Measurements from ENCODE around the gene ACP6. TPM values are rescaled to one million over a fixed set of nuclear protein-coding genes. Genes with fewer than 3 reads are reported as not detected.
"Not testable (repeated sequence)": the region's sequence is repeated elsewhere in the genome, so short reads cannot be mapped to it uniquely, and the experiment has no call there.

ACP6 gene
- total RNA-seq = 10 to 100 TPM; 11.2 to 16.8 TPM

DNA sequence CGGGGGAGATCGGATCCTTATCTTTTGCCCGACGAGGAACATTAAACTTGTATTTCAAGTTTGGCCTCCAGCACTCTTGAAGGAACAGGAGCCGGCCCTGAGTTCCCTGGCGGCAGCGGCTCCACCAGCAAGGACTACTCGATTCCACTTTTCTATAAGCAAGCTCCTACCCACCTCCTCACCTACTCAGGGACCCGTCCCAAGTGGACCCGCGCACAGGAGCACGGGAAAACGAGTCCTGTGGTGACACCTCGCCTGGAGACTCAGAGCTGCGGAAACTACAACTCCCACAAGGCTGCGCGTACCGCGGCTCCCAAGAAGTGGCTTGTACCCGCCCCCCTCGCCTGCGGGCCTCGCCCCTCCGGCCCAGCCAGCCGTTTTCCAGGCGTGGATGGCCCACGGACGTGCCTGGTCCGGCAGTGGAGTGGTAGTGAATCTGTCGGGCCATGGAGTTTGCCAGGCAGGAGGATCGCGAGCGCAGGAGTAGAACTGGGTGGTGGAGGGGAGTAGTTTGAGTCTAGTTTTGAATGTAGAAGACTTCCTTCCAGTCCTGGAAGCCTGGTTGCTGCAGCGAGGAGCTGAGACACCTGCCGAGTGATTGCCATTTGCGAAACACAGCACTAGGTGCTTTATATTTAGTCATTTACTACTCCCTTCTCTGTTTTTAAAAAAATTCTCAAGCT, at the start of gene ACP6:
ACP6 (minus strand) TSS at position 206 of the 683 bp plus-strand sequence. CDS start 476 bp downstream, outside the sequence.
- Mint-ChIP-seq H3K4me3 (peak within 1 kb of the TSS; percentile 91), H3K9me3 (no peaks in the 10 kb centered on the region), H3K27me3 (no peaks in the 10 kb centered on the region), H3K4me1 (peaks cover 22% of the 10 kb centered on the region), H3K36me3 (peaks cover 1% of the 10 kb centered on the region), H3K27ac (peak within 1 kb of the TSS; percentile 88)
- peak; percentile 87 for DNase-seq

- Mint-ChIP-seq H3K4me1 (peaks cover 2% of the 10 kb centered on the region), H3K9me3 (peaks cover 1% of the 10 kb centered on the region), H3K4me3 (no peak overlapping the region), H3K27me3 (peaks cover 30% of the 10 kb centered on the region), H3K27ac (no peak overlapping the region), H3K36me3 (no peaks in the 10 kb centered on the region)
- DNase-seq = no peak
Measured at GRCh38 chr1:147719711-147720225, 49.4 kb upstream of the ACP6 start.

GRCh38 chr1:147719029-147719698, 48.8 kb upstream of the ACP6 start:
- Mint-ChIP-seq H3K9me3 (peaks cover 1% of the 10 kb centered on the region), H3K27me3 (peaks cover 35% of the 10 kb centered on the region), H3K4me3 (no peak overlapping the region), H3K27ac (no peak overlapping the region), H3K4me1 (peaks cover 2% of the 10 kb centered on the region), H3K36me3 (no peaks in the 10 kb centered on the region)
- DNase-seq = no peak

DNA sequence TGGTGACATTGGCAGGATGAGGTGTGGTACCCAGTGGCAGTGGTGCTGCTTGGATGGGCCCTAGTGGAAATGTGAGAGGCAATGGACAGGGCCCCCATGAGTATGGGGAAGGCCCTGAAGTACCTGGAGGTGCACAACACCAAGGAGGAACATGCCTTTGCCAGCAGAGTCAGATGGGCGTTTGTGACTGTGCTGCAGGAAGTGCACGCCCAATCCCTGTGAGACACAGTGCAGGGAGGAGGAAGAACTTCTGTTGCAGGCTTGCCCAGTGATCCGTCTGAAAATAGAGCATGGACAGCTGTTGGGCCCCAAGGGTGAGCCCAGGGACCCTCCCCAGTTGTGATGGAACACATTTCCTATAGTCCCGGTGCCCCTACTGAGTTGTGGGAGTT, 47.4 kb upstream of the ACP6 start:
- no peak overlapping the region for H3K27ac Mint-ChIP-seq
- H3K27me3 Mint-ChIP-seq = peaks cover 29% of the 10 kb centered on the region
- no peak for DNase-seq
- no peak overlapping the region for H3K4me3 Mint-ChIP-seq
- H3K4me1 Mint-ChIP-seq = no peaks in the 10 kb centered on the region
- peaks cover 1% of the 10 kb centered on the region for H3K9me3 Mint-ChIP-seq
- H3K36me3 Mint-ChIP-seq = no peaks in the 10 kb centered on the region

DNA sequence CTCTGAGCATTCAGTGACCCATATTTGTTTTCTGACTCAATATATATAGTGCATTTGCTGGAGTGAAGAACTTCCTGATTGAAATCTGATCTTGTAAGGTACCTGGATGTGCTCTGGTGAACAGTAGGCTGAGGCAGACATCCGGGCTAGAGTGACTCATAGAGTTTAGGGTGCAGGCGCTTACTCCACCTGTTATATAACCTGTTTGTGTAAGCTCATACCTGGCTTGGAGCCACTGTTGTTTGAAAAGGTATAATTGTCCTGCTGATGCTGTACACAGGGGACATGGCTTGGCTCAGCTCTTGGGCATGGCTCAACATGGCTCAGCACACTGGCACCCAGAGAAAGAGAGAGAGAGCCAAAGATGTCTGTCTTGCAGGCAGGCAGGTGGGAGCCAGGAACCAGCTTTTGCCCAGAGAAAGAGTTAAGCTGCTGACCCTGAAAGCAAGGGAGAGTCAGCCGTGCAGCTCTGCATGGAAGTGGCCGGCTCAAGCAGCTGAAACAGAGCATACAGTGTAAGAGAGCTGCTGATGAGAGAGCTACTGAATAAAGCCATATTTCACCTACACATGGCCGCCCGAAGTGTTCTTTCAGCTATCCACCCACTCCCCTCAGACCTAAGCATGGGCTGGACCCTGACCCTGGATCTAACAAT, 46.9 kb upstream of the ACP6 start:
- Mint-ChIP-seq H3K9me3 (peaks cover 1% of the 10 kb centered on the region), H3K4me3 (no peak overlapping the region), H3K27me3 (peaks cover 31% of the 10 kb centered on the region), H3K27ac (no peak overlapping the region), H3K36me3 (no peaks in the 10 kb centered on the region), H3K4me1 (no peaks in the 10 kb centered on the region)
- no peak for DNase-seq

DNA sequence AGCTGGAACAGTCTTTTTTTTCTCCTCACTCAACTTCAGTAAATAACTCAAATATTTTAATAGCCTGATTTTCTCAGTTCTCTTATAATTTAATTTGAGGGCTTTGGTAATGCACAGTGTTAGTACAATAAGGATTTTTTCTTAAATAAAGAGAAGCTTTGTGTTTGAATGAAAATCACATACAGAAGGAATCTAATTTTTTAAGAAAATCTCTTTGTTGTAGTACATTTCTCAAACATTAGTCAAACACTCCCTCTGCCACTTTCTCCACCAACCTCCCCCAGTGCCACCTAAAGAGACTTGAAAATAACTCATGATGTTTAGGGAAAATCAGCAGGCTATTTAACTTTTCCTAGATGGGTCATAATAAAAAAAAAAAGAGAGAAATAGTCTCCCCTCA, 42.3 kb upstream of the ACP6 start:
- H3K27ac Mint-ChIP-seq = no peak overlapping the region

GRCh38 chr1:147700042-147701006, 30.0 kb upstream of the ACP6 start:
- peak; percentile 52 for DNase-seq
- peaks cover 13% of the 10 kb centered on the region for H3K27me3 Mint-ChIP-seq
- peaks cover 6% of the 10 kb centered on the region for H3K4me1 Mint-ChIP-seq
- H3K36me3 Mint-ChIP-seq = no peaks in the 10 kb centered on the region
- H3K9me3 Mint-ChIP-seq = no peaks in the 10 kb centered on the region
- H3K4me3 Mint-ChIP-seq = no peak overlapping the region
- no peak overlapping the region for H3K27ac Mint-ChIP-seq

More for the DNA sequence above, 42.3 kb upstream of the ACP6 start:
- Mint-ChIP-seq H3K4me3 (no peak overlapping the region), H3K27me3 (peaks cover 25% of the 10 kb centered on the region), H3K4me1 (no peaks in the 10 kb centered on the region), H3K36me3 (no peaks in the 10 kb centered on the region), H3K9me3 (no peaks in the 10 kb centered on the region)
- DNase-seq = no peak

GRCh38 chr1:147699686-147700041, 29.3 kb upstream of the ACP6 start:
- Mint-ChIP-seq H3K4me3 (no peak overlapping the region), H3K27ac (no peak overlapping the region), H3K36me3 (no peaks in the 10 kb centered on the region), H3K9me3 (no peaks in the 10 kb centered on the region), H3K4me1 (peaks cover 6% of the 10 kb centered on the region), H3K27me3 (peaks cover 14% of the 10 kb centered on the region)
- no peak for DNase-seq

DNA sequence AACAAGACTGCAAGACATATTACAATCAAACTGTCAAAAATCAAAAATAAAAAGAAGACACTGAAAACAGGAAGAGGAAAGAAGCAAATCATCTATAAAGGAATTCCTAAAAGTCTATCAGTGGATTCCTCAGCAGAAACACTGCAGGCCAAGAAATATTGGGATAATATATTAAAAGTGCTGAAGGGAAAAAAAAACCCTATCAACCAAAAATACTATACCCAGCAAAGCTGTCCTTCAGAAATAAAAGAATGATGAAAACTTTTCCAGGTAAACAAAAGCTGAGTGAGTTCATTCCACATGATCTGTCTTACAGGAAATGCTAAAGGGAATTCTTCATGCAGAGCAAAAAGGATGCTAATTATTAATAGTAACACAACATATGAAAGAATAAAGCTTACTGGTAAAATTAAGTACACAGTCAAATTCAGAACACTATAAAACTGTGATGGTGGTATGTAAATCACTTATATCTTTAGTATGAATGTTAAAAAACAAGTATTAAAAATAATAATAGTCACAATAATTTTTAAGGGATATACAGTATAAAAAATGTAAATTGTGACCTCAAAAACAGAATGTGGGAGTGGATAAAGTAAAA, 12.9 kb upstream of the ACP6 start:
- Mint-ChIP-seq H3K27ac (no peak overlapping the region), H3K4me3 (no peak overlapping the region), H3K9me3 (peaks cover 21% of the 10 kb centered on the region), H3K36me3 (peaks cover 7% of the 10 kb centered on the region), H3K27me3 (peaks cover 6% of the 10 kb centered on the region), H3K4me1 (no peaks in the 10 kb centered on the region)
- DNase-seq = no peak

DNA sequence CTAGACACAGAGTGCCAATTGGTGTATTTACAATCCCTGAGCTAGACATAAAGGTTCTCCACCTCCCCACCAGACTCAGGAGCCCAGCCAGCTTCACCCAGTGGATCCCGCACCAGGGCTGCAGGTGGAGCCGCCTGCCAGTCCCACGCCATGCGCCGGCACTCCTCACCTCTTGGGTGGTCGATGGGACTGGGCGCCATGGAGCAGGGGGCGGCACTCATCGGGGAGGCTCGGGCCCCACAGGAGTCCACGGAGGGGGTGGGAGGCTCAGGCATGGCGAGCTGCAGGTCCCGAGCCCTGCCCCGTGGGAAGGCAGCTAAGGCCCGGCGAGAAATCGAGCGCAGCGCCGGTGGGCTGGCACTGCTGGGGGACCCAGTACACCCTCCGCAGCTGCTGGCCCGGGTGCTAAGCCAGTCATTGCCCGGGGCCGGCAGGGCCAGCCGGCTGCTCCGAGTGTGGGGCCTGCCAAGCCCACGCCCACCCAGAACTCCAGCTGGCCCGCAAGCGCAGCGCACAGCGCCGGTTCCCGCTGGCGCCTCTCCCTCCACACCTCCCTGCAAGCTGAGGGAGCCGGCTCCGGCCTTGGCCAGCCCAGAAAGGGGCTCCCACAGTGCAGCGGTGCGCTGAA, 10.4 kb upstream of the ACP6 start:
- H3K9me3 Mint-ChIP-seq = peaks cover 23% of the 10 kb centered on the region
- H3K36me3 Mint-ChIP-seq, DNase-seq, H3K4me1 Mint-ChIP-seq, H3K4me3 Mint-ChIP-seq, H3K27ac Mint-ChIP-seq, H3K27me3 Mint-ChIP-seq: not testable (repeated sequence)

GRCh38 chr1:147677681-147678080, 7.4 kb upstream of the ACP6 start:
- H3K9me3 Mint-ChIP-seq = peaks cover 15% of the 10 kb centered on the region
- not testable (repeated sequence) for H3K4me1 Mint-ChIP-seq, H3K4me3 Mint-ChIP-seq, H3K27ac Mint-ChIP-seq, H3K27me3 Mint-ChIP-seq, H3K36me3 Mint-ChIP-seq, DNase-seq

DNA sequence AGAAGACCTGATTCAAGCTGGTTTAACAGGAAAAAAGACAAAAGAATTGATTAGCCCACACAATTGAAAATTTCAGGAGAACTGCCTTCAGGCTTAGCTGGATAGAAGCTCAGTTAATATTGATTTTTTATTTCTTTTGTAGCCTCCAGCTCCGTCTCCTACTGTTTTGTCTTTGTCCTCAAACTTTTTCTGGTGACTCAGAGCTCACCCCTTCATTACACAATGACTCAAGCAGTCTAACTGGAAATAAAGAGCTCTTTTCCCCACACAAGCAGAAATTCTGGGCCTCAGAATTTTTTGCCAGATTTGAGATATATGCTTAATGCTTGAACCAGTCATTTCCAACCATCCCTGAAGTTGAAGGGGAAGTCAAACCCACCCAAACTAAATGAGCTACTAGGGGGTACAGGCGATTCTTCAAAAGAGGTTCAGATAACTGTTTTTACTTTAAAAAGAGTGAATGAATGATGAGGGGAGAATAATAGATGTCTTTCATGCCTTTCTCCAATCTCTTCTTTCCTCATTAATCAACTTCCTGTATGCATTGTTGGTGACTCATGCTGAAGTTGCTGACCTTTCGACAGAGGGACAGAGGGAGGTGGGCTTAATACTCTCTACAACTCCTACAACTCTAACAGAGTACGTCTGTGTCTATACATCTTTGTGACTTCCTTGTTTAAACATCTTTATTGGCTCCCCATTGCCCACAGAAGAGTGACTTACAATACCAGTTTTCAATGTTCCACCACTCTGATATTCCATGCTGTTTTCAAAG, 6.2 kb upstream of the ACP6 start:
- H3K4me3 Mint-ChIP-seq = no peak overlapping the region
- no peaks in the 10 kb centered on the region for H3K4me1 Mint-ChIP-seq
- H3K27ac Mint-ChIP-seq = no peak overlapping the region
- peaks cover 10% of the 10 kb centered on the region for H3K9me3 Mint-ChIP-seq
- H3K27me3 Mint-ChIP-seq = no peaks in the 10 kb centered on the region
- no peak for DNase-seq
- no peaks in the 10 kb centered on the region for H3K36me3 Mint-ChIP-seq

- H3K27ac Mint-ChIP-seq = no peak overlapping the region
Measured at GRCh38 chr1:147673816-147674215, 3.5 kb upstream of the ACP6 start.

More at GRCh38 chr1:147673816-147674215, 3.5 kb upstream of the ACP6 start:
- H3K36me3 Mint-ChIP-seq = peaks cover 1% of the 10 kb centered on the region
- no peak overlapping the region for H3K4me3 Mint-ChIP-seq
- no peak for DNase-seq
- H3K9me3 Mint-ChIP-seq = peaks cover 8% of the 10 kb centered on the region
- H3K4me1 Mint-ChIP-seq = peaks cover 9% of the 10 kb centered on the region
- no peaks in the 10 kb centered on the region for H3K27me3 Mint-ChIP-seq
